GM12878 (cell line): ENCODE measurements around the gene PODXL2. TPM values are rescaled to one million over a fixed set of nuclear protein-coding genes. Genes with fewer than 3 reads are reported as not detected.

ENCODE experiments used
- ATAC-seq: fragments of 200-7000 bp; cut with Tn5 transposase; 3 replicates; pipeline ENCODE4 v1.9.1; 2020; ENCODE audit warnings: mild to moderate bottlenecking, moderate library complexity
- BruUV-seq: library from RNA; stranded (reverse); fragments of 400-500 nt; replicated peaks from 2 replicates; lab custom pipeline; 2021; lab: Mats Ljungman, UMichigan
- CTCF ChIA-PET: fragments of 300-600 bp; sonication (Branson Sonifier 250); formaldehyde crosslinking; extraction: SDS; loops from one replicate; lab custom pipeline; 2021; ENCODE audit warnings: inconsistent platforms; lab: Yijun Ruan, JAX
- POLR2A ChIA-PET: fragments of 350-600 bp; formaldehyde crosslinking; extraction: SDS; loops from one replicate; lab custom pipeline; 2021; ENCODE audit warnings: inconsistent platforms; lab: Charles Lee
- RAD21 ChIA-PET: fragments of 300-600 bp; sonication (Branson Sonifier 250); formaldehyde crosslinking; loops from one replicate; lab custom pipeline; 2023; ENCODE audit warnings: antibody characterized with exemption; ENCODE audit not compliant: unreplicated experiment; lab: Charles Lee
- SMC1A ChIA-PET: fragments of 300-600 bp; sonication (Branson Sonifier 250); formaldehyde crosslinking; loops from one replicate; lab custom pipeline; 2023; ENCODE audit not compliant: unreplicated experiment, uncharacterized antibody; lab: Charles Lee
- DNase-seq: peaks from one replicate; pipeline ENCODE4 v3.0.0-alpha.2; 2011; ENCODE audit warnings: low read depth, low spot score
- FAIRE-seq: peaks from 3 replicates; lab custom pipeline; 2011; peaks lifted over from hg19 to GRCh38; lab: Jason Lieb, UNC
- H2AFZ ChIP-seq: 2 replicates; pipeline ENCODE4 v1.6.0; 2011; ENCODE audit warnings: low read depth, low read length, control low read depth; ENCODE audit not compliant: control insufficient read depth
- H3K27ac ChIP-seq: 2 replicates; pipeline ENCODE4 v1.5.1; 2011; ENCODE audit warnings: control low read depth; ENCODE audit not compliant: control insufficient read depth, insufficient read depth
- H3K27me3 ChIP-seq, 2 experiments: replicated peaks in 1 of 2; 2 replicates each; pipeline versions ENCODE4 v1.6.0 to v1.6.1; 2011; ENCODE audit warnings: low read length in 1 of 2; ENCODE audit not compliant: control insufficient read depth in 2 of 2, insufficient read depth in 2 of 2
- H3K36me3 ChIP-seq, 2 experiments: 2 replicates each; pipeline ENCODE4 v1.5.1; 2011; ENCODE audit warnings: low read length in 1 of 2; ENCODE audit not compliant: control insufficient read depth in 2 of 2, insufficient read depth in 2 of 2
- H3K4me1 ChIP-seq: 2 replicates; pipeline ENCODE4 v1.6.1; 2011; ENCODE audit warnings: mild to moderate bottlenecking, low read length, moderate library complexity, mixed read lengths; ENCODE audit not compliant: control insufficient read depth, insufficient read depth
- H3K4me2 ChIP-seq: 2 replicates; pipeline ENCODE4 v1.6.0; 2011; ENCODE audit warnings: control low read depth; ENCODE audit not compliant: control insufficient read depth, insufficient read depth
- H3K4me3 ChIP-seq: fragments of 200-600 bp; sonication (generic); 2 replicates; pipeline ENCODE4 v1.5.1; 2016
- H3K79me2 ChIP-seq: 2 replicates; pipeline ENCODE4 v1.6.0; 2011; ENCODE audit warnings: low read length; ENCODE audit not compliant: control insufficient read depth, insufficient read depth
- H3K9ac ChIP-seq: 2 replicates; pipeline ENCODE4 v1.8.0; 2011; ENCODE audit warnings: low read length, control low read depth, mixed read lengths; ENCODE audit not compliant: control insufficient read depth, insufficient read depth
- H3K9me3 ChIP-seq: replicated peaks from 3 replicates; pipeline ENCODE4 v1.5.1; 2011; ENCODE audit warnings: mild to moderate bottlenecking, low read length; ENCODE audit not compliant: control insufficient read depth, insufficient read depth
- H4K20me1 ChIP-seq: 2 replicates; pipeline ENCODE4 v1.6.0; 2011; ENCODE audit not compliant: control insufficient read depth, insufficient read depth
- EP300 ChIP-seq, 2 experiments: fragments of 150-350 bp in 1 of 2; IDR thresholded peaks; 2 replicates each; pipeline ENCODE4 v1.6.1; 2011 to 2012; ENCODE audit warnings: low read depth in 2 of 2, low read length in 2 of 2, borderline replicate concordance in 1 of 2, improper control_type of control experiment in 1 of 2, inconsistent platforms in 1 of 2; ENCODE audit not compliant: control insufficient read depth in 1 of 2
- POLR2A ChIP-seq: IDR thresholded peaks from 2 replicates; pipeline ENCODE4 v1.6.1; 2011; ENCODE audit warnings: low read depth, mild to moderate bottlenecking, low read length
- WGBS: methylation state at CpG from one replicate; pipeline ENCODE4 v1.1.6; 2016; ENCODE audit warnings: low lambda C conversion rate; ENCODE audit not compliant: insufficient replicate concordance, insufficient coverage; ENCODE audit errors: missing lambda C conversion rate; 5-methylcytosine and 5-hydroxymethylcytosine counted together
- in situ Hi-C: fragments of 300-500 bp; cut with MboI; formaldehyde crosslinking; loops from 9 replicates; pipeline ENCODE4 v1.14.3; 2018; ENCODE audit warnings: mixed read lengths
- intact Hi-C: fragments of 100-400 bp; cut with micrococcal nuclease; formaldehyde crosslinking; loops from one replicate; pipeline ENCODE4 v1.14.2; 2022; ENCODE audit not compliant: unreplicated experiment
- polyA plus RNA-seq, 11 experiments: library from polyadenylated mRNA; depleted of rRNA in 4 of 11; unstranded in 6 of 11; stranded (reverse) in 5 of 11; fragments of >200 nt; fragmentation: Nextera tagmentation in 4 of 11; fragmentation: Illumina TruSeq in 1 of 11; extraction: Ambion mirVana in 4 of 11; extraction: Trizol in 1 of 11; gene quantifications; 1 replicate in 1 of 11; 2 replicates in 10 of 11; pipeline versions ENCODE4 v1.2.1 to v1.2.3, GENCODE V29; 2011 to 2016; ENCODE audit warnings: inconsistent platforms in 2 of 11, missing spikeins in 2 of 11, low read depth in 1 of 11
- total RNA-seq, 4 experiments: library from RNA; depleted of rRNA in 3 of 4; stranded (reverse); fragments of >200 nt in 3 of 4; fragmentation: Illumina TruSeq in 1 of 4; extraction: Trizol in 1 of 4; gene quantifications; 2 replicates each; pipeline versions ENCODE4 v1.2.1 to v1.2.3, GENCODE V29; 2013 to 2021
- TF ChIP-seq, protein P1 (sequence below): IDR thresholded peaks from 2 replicates; pipeline ENCODE4 v1.6.1; 2012; ENCODE audit warnings: low read depth, low read length, improper control_type of control experiment

PODXL2 gene
- total and polyA plus RNA-seq, 10 of the 15 experiments (the other 5 are each of a cell fraction or from before 2014, with no cell fraction given), result 0.03 to 24.4 (median 13.6) TPM; not detected in 2

DNA sequence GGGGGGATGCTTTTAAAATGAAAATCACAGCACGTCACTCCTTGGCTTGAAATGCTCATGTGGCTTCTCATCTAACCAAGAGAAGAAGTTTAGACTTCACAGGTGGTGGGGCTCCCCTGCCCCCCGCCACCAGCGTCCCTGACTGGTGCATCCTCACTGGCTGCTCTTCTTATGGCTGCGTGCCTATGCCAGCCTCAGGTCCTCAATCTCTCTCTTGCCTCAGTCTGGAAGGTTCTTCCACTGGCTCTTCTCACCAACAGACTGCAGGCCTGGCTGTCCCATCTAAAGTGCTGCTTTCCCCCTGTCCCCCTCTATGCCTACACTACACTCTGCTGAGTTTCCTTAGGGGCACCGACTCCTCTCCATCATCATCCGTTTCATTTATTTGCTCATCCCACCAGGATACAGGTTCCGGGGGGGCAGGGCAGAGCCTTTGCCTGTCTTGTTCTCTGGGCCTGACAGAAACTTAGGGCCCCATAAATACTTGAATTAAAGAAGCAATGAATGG lies 64.4 kb downstream of the PODXL2 start:
- in situ Hi-C loops (no loop called here), intact Hi-C loops (no loop called here)
- RAD21 ChIA-PET, result no interaction called here
- Histone ChIP-seq H2AFZ (no peak overlapping the region), H3K36me3 (peaks cover 22 to 44% of the 10 kb centered on the region in 2 experiments), H3K27me3 (no peaks in the 10 kb centered on the region), H4K20me1 (no peaks in the 10 kb centered on the region), H3K27ac (no peak overlapping the region), H3K4me3 (no peak overlapping the region), H3K79me2 (no peaks in the 10 kb centered on the region), H3K9ac (no peak overlapping the region), H3K9me3 (no peaks in the 10 kb centered on the region), H3K4me1 (peaks cover 14% of the 10 kb centered on the region), H3K4me2 (no peak overlapping the region)
- 92% methylated on average over 7 of the region's 7 CpGs for WGBS
- no TSS peak for BruUV-seq
- FAIRE-seq (no peak), ATAC-seq (no peak), DNase-seq (no peak)
- CTCF ChIA-PET, result interaction anchor here (1.7 kb wide), 1 partner anchor 266 kb away, joined by 7 read pairs; no protein-coding TSS in a partner anchor
- POLR2A ChIA-PET, result no interaction called here
- SMC1A ChIA-PET, result interaction anchor here (1.6 kb wide), 1 partner anchor 266 kb away, joined by 4 read pairs; no protein-coding TSS in a partner anchor
- TF ChIP-seq, protein P1, sequence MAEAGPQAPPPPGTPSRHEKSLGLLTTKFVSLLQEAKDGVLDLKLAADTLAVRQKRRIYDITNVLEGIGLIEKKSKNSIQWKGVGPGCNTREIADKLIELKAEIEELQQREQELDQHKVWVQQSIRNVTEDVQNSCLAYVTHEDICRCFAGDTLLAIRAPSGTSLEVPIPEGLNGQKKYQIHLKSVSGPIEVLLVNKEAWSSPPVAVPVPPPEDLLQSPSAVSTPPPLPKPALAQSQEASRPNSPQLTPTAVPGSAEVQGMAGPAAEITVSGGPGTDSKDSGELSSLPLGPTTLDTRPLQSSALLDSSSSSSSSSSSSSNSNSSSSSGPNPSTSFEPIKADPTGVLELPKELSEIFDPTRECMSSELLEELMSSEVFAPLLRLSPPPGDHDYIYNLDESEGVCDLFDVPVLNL, result no peak
- TF ChIP-seq POLR2A, result peak; percentile 32; the same call in 1 of the 2 replicates
- TF ChIP-seq EP300 (IDR thresholded peaks at IDR 0.05; ENCODE audit: borderline replicate concordance in 1 of 2, control insufficient read depth in 1 of 2, low read depth in 2 of 2, low read length in 2 of 2), result no peak
